VCaP (cell line): Measurements from ENCODE around the gene CEP68.
A peak's percentile ranks its signal among the peaks of the same experiment; 100 is the strongest.

Experiments used
- H3K27ac ChIP-seq: fragments of 450-650 bp; 2 replicates; pipeline ENCODE4 v1.5.1; 2017
- CTCF ChIP-seq: fragments of 450-650 bp; conservative IDR thresholded peaks from 2 replicates; pipeline ENCODE4 v1.5.1; 2017; ENCODE audit warnings: mild to moderate bottlenecking, moderate library complexity

CEP68 gene

DNA sequence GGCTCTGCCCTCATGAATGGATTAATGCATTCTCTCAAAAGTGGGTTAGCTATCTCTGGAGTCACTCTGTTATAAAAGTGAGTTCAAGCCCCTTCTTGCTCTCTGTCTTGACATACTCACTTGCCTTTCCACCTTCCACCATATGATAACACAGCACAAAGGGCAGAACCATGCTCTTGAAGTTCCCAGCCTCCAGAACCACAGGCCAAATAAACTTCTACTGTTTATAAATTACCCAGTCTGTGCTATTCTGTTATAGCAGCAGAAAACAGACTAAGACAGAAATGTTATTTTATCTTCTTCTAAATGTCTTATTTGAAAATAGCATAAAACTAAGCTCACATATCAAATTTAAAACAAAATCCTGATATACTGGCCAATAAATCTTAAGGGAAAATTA is 58.7 kb downstream of the CEP68 start:
- TF ChIP-seq CTCF = no peak
- H3K27ac ChIP-seq = no peak overlapping the region

DNA sequence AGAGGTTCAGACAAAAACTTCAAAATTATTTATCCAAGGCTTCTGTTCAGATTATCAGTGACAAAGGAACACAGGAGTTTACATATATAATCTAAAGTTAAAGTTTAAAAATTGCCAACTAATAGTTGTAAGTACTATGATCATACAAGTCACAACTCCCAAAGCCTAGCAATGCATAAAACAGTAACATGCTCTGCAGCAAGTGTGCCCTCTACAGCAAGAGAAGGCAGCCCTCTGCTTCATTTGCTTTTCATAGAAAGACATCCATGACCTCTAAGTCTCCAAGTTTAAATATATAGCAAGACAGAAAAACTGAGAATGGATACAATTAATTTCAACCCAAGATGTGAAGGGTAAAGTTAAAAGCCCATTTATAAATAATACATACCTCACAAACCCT is 60.4 kb downstream of the CEP68 start:
- TF ChIP-seq CTCF = no peak
- no peak overlapping the region for H3K27ac ChIP-seq

- H3K27ac ChIP-seq = no peak overlapping the region
- TF ChIP-seq CTCF = no peak
These were observed 64.9 kb downstream of the CEP68 start for GRCh38 chr2:65120990-65121693.

DNA sequence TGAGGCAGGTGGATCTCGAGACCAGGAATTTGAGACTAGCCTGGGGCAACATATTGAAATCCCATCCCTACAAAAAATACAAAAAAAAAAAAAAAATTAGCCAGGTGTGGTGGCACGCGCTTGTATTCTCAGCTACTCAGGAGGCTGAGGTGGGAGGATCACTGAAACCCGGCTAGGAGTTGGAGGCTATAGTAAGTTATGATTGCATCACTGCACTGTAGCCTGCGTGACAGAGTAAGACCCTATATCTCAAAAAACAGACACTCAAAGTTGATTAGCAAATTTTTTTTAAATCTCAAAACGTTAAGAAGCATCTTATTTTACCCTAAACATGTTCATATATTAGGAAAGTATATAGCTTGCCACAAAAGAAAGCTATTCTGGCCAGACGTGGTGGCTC is 66.1 kb downstream of the CEP68 start:
- H3K27ac ChIP-seq = no peak overlapping the region
- no peak for TF ChIP-seq CTCF

- peak overlapping the region; percentile 27 for H3K27ac ChIP-seq
These were observed 69.2 kb downstream of the CEP68 start for GRCh38 chr2:65125457-65125856.

- peak overlapping the region; percentile 91 for H3K27ac ChIP-seq
- no peak for TF ChIP-seq CTCF
These were observed 72.3 kb downstream of the CEP68 start for GRCh38 chr2:65128297-65129190.

GRCh38 chr2:65129286-65129825 is 73.1 kb downstream of the CEP68 start:
- TF ChIP-seq CTCF = no peak

More at GRCh38 chr2:65129286-65129825, 73.1 kb downstream of the CEP68 start:
- H3K27ac ChIP-seq = peak overlapping the region; percentile 91
